AG09319 (cell line): ENCODE measurements around the gene MARK1.

ENCODE experiments used
- DNase-seq: peaks from one replicate; pipeline ENCODE4 v3.0.0-alpha.2; 2010; ENCODE audit warnings: low read depth; ENCODE audit errors: extremely low read depth
- CTCF ChIP-seq: IDR thresholded peaks from 2 replicates; pipeline ENCODE4 v1.5.1; 2011; ENCODE audit warnings: low read depth, mild to moderate bottlenecking, inconsistent platforms, low read length, moderate library complexity

The MARK1 gene

GRCh38 chr1:220616836-220617235 lies 88.9 kb downstream of the MARK1 start:
- DNase-seq, result no peak
- TF ChIP-seq CTCF, result no peak

- DNase-seq, result no peak
- no peak for TF ChIP-seq CTCF
These were observed 100.5 kb downstream of the MARK1 start for GRCh38 chr1:220628431-220628830.

- TF ChIP-seq CTCF, result no peak
- DNase-seq, result no peak
These were observed 103.4 kb downstream of the MARK1 start for GRCh38 chr1:220631238-220631815.

- DNase-seq, result no peak
- TF ChIP-seq CTCF, result no peak
These were observed 109.8 kb downstream of the MARK1 start for GRCh38 chr1:220637759-220638158.

- TF ChIP-seq CTCF, result no peak
- DNase-seq, result no peak
These were observed 114.3 kb downstream of the MARK1 start for GRCh38 chr1:220642285-220642684.

- no peak for DNase-seq
- no peak for TF ChIP-seq CTCF
These were observed 125.1 kb downstream of the MARK1 start for GRCh38 chr1:220652995-220653394.

- no peak for DNase-seq
- TF ChIP-seq CTCF, result no peak
These were observed 127.6 kb downstream of the MARK1 start for GRCh38 chr1:220655509-220655908.
